GM21423 (cell line): ENCODE data around the gene FAM107B.
"Not testable (repeated sequence)": the region's sequence is repeated elsewhere in the genome, so short reads cannot be mapped to it uniquely, and the experiment has no call there.

ENCODE experiments used
- ATAC-seq: cut with Tn5 transposase; IDR thresholded peaks from one replicate; pipeline ENCODE4 v1.9.1; 2021; ENCODE audit warnings: mild to moderate bottlenecking, moderate library complexity; ENCODE audit not compliant: unreplicated experiment

FAM107B gene

GRCh38 chr10:14604181-14605142 lies 170.2 kb downstream of the FAM107B start:
- ATAC-seq = peak; percentile 43

DNA sequence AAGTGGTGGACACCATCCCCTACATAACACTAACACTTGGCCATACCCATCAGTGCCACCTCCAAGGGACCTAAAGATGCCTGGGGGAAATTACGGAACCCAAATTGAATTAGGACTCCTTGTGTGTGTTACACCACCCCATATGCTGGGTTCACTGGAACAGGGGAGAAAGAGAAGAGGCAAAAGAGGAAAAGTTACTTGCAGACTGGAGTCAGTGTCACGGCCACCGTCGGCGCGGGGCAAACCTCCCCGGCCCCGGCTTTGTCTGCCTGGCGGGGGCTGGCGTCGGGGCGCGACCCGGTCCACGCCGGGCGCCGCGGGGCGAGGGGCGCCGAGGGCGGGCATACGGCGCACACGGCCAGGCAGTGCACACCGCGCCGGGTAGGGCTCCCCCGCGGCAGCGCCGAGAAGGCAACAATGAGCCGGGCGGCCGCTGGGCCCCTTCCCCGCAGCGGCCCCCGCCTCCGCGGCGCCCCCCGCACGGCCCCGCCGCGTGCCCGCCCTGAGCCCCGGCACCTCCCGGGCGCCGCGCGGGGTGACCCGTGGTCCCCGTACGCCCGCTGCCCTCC lies 171.1 kb downstream of the FAM107B start:
- ATAC-seq = peak; percentile 8

- no peak for ATAC-seq
Measured at GRCh38 chr10:14602807-14603533, 171.7 kb downstream of the FAM107B start.

- peak; percentile 37 for ATAC-seq
Measured at GRCh38 chr10:14601872-14602725, 172.6 kb downstream of the FAM107B start.

DNA sequence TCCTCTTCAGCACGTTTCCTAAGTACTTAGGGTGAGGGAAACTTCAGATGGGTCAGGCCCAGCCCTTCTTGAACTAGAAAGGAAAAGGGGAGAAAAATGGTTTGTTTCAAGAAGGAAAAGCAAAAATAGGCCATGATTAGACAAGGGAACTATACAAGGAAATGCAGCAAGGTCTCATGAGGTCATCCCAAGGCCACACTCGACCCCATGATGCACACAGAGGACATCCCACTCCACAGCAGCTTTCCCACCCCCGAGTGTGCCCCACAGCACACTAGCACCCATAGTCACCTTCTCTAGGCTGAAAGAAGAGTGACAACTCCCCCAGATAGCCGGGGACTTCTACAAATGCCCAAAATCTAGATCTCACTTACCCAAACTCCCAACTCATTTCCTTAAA lies 173.4 kb downstream of the FAM107B start:
- no peak for ATAC-seq

GRCh38 chr10:14600065-14600464 lies 174.6 kb downstream of the FAM107B start:
- no peak for ATAC-seq

DNA sequence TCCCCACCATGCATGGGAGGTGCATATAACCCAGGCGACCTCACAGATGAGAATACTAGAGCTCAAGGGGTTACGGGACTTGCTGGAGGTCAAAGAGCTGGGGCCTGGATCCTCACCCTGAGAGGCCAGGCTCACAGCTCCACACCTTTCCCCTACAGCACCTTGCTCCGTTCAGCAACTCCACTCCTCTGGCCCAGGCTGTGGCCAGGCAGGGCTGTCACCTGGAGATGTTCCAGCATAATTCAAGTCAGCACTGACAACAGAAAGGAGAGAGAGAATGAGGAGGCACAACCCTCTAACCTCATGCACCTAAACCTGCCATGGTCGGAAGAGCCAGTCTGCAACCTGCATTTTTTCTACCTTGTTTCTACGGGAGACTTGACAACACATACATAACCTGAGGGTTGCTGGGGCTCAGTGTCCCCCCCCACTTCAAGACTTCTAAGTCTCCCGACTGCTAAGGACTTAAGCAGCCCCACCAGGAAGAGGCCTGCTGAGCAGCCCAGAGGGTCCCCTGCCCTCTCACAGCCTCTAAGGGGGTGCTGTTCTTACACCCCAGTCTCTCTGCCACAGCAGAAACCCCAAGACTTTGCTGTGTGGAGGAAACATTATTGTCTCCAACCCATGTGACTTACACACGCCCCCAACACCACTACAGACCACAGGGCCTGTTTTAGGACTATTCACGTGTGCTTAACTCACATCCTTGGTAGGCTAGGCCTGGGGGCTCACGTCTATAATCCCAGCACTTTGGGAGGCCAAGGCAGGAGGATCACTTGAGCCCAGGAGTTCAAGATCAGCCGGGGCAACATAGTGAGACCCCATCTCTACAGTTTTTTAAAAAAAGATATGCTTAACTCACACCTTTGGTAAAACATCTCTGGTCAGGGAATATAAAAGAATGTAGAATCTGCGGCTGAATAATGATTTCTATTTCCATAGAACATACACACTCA lies 175.6 kb downstream of the FAM107B start:
- ATAC-seq = no peak

DNA sequence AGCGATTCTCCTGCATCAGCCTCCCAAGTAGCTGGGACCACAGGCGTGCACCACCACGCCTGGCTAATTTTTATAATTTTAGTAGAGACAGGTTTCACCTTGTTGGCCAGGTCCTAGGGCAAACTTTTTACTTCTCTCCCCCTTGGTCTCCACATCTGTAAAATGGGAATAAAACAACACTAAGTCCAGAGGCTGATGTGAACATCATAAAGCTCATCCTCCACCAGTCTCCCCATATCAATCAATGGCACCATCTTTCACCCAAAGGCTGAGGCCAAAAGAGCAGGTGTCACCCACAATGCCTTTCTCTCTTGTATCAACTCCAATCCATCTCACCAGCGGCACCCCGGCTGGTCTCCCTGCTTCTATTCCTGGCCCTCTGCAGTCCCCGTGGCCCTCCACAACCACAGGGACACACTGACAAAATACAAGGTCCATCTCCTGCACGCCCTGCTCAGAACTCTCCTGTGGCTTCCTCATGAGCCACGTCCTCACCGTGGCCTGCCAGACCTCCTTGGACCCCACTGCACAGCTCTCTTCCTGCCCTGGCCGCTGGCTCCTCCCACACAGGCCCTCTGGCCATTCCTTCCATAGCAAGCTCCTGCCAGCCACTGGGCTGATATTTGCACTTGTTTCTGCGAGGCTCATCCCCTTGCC lies 179.0 kb downstream of the FAM107B start:
- no peak for ATAC-seq

GRCh38 chr10:14594878-14595525 lies 179.7 kb downstream of the FAM107B start:
- ATAC-seq = no peak

DNA sequence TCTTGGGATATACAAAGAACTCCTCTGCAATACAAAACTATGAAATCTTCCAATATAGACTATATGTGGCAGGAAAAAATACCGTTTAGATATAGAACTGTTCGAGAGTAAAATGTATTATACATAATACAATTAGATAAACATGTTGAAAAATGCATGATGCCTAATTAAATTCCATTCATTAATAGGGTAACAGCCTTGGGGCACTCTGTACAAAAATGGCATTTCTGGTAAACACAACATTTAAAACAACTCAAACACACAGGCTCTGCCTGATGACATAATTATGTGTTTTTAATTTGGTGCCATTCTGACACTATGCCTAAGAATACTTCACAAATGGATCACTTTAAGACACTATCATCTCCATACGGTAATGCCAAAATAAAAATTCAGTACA lies 180.9 kb downstream of the FAM107B start:
- no peak for ATAC-seq

DNA sequence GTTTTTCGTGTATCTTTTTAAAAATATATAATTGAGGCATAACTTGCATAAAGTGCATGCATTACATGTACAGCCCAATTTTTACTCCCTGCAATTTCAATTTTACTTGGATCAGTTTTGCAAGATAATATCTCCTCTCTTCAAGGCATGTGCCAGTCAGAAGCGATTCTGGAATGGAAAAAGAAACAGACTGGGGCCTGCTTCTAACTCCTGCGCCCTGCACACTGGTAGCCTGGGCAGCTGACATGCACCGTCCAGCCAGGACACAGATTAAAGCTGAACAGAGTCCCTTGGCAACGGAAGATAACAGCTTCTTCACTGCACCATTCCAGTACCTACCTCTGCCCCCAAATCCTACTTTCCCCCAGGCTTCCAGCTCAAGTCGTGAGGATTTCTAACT lies 182.1 kb downstream of the FAM107B start:
- ATAC-seq = no peak

- ATAC-seq = no peak
Measured at GRCh38 chr10:14592026-14592425, 182.7 kb downstream of the FAM107B start.

DNA sequence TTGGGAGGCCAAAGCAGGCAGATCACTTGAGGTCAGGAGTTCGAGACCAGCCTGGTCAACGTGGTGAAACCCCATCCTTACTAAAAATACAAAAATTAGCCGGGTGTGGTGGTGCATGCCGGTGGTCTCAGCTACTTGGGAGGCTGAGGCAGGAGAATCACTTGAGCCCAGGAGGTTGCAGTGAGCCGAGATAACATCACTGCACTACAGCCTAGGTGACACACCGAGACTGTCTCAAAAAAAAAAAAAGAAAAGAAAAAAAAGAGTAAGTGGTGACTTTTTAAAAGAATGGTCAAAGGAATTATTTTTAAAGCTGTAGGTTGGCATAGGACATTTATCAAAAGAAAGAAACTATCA lies 185.8 kb downstream of the FAM107B start:
- not testable (repeated sequence) for ATAC-seq

DNA sequence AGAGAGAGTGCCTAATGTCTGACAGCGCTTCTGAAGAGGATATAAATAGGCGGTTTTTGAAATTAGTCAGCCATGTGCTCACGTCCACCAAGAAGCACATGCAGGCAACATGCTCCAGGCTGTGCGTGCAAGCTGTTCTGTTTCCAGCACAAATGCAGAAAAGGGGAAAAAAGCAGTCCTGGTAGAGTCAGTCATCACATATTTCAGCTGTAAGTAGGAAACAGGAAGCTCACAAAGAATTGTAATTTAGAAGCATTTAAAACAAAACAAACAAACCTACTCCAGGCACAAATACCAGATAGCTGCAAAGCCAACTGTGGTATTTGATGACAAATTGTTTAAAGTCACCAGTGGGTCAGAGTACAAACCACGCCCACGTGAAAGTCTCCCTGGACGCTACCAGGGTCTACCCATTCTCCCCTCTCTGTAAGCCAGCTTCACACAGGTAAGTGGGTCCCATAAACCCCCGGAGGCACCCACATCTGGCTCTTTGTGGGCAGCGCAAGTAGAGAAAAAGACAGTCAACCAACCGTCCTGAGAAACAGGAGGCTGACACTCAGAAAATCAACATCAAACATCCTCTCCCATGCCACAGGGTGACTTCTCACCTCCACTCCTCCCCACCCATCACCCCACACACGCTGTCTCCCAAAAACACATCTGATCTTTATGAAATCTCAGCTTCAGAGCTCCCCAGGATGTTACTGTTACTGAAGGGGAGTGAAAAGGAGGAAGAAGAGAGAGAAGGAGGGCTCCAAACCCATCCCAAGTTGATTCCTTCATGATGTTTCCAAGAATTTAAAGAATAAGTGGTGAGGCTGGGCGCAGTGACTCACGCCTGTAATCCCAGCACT lies 186.4 kb downstream of the FAM107B start:
- ATAC-seq = peak; percentile 56

DNA sequence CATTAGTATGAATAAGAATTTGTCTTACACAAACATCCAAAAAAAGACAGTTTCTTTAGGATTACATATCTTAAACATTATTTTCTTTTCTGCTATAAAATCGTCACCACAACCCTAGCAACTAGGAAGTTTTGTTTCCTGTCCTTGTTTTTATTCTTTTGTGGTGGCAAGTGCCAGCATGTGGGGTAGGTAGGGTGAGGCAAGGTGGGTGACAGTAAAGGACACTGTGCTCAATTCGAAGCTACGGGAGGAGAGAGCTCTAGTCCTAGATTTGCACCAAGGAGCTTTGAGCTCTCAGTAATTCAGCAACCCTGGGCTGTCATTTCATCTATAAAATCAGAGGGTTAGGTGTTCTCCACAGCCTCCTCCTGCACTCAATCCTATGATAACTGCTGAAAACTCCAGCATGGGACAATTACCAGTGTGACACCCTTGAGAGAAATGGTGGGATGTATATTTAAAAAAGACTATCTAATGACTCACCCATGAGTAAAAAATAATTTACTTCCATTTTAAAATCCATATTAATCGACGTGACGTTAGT lies 187.1 kb downstream of the FAM107B start:
- peak; percentile 7 for ATAC-seq

DNA sequence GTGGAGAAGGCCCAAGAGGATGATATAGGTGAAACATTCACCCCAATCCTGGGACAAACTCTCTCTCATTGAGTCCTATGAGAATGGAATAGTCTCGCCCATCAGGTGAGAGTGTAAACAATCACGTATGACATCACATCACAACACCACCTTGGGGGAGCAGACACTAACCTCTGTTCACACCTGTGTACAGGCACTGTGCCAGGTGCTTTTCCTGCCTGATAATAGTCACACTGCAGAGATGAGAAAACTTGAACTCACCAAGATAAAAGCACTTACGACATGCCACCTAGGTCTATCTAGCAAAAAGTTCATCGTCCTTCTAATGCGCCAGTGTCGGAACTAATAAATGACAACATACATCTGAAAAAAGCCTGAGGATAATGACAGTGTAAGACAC lies 187.8 kb downstream of the FAM107B start:
- no peak for ATAC-seq
